DMS53 treated with DMSO at 0.1 percent for 48 hours (cell line): ENCODE measurements around the gene DOC2B.
"Not testable (repeated sequence)": the region's sequence is repeated elsewhere in the genome, so short reads cannot be mapped to it uniquely, and the experiment has no call there.

Experiments
- DNase-seq: peaks from one replicate; lab custom pipeline; 2025; ENCODE audit not compliant: unreplicated experiment; lab: John Stamatoyannopoulos, UW

DOC2B gene

GRCh38 chr17:146983-147761 lies 34.3 kb downstream of the DOC2B start:
- no peak for DNase-seq

DNA sequence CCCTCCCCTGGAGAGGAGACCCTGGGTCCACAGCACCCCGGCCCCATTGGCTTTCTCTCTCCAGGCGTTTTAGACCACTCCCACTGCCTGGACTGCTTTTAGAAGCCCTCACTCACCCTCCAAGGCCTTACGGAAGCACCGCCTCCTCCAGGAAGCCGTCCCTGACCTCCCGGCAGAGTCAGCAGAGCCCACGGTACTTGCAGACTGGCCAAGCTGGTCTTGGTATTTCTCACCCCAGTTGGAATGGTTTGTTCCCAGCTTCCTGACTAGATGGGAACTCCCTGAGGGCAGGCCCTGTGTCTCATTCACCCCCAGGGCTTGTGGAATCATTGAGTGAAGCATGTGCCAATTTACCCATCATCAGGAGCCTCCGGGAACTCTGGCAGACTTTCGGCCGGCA lies 34.9 kb downstream of the DOC2B start:
- no peak for DNase-seq

DNA sequence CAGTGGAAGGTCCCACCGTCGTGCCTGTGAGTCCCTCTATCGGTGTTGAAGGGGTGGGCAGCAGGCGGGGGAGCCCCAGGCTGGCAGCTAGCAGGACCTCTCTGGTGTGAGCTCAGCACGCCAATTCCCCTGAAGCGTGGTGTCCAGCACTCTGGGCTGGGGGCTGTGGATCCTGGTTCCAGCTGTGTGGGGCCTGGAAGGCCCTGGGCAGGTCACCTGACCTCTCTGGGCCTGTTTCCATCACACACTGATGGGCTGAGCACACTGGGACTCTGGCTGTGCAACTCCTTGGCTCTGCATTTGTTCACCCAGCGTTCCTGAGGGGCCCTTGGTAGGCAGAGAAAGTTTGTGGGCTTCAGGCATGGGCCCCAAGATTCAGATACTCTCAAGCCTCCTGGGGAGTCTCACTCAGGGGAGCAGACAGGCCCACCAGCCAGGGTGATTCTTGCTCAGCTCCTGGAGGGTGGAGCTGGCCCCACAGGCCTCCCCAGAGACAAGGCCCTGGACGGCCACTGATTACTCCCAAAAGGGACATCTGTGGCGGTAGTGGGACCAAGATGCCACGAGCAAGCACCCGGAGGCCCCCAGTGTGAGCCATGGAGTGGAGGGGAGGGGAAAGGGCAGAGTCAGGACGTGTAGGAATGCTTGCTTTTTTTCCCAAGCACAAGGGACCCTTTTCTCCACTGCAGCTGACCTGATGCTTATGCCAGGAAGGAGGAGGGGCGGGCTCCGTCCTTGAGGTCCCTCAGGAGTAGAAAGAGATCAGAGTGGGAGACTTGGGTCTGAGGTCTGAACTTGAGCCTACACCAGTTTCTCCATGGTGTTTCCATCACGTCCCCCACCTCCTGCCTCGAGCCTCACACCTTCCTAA lies 35.5 kb downstream of the DOC2B start:
- DNase-seq = no peak

DNA sequence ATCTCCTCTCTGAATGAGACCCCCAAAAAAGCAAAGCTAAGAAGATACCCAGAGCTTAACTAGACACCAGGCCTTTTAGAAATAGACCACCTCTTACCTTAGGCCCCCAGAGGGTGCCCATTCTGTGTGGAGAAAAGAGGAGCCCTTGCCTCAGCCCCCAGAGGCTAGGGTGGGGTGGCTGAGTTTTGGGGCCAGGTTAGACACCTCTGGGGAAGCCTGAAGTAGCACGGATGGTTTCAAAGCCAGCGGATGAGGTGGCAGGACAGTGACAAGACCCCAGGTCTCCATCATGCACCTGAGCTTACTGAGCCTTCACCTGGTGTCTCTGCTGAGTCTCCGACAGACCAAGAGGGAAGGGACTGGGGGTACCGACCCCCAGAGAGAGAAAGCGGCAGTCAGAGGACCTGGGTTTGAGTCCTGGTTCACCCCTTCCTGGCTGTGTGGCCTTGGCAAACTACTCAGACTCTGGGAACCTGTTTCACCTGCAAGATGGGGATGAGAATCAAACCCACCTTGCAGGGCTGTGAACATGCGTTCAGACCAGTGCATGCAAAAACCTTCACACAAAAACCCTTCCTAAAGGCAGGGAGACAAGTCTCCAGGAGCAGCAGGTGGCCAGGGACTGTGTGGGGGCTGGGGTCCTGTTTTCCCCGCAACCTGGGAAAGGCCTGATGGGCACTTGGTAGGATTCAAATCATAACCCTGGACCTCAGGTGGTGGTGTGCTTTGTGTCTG lies 36.3 kb downstream of the DOC2B start:
- DNase-seq = no peak

GRCh38 chr17:143785-144281 lies 37.6 kb downstream of the DOC2B start:
- DNase-seq = peak; percentile 26

GRCh38 chr17:142876-143784 lies 38.3 kb downstream of the DOC2B start:
- no peak for DNase-seq

- DNase-seq = no peak
Measured at GRCh38 chr17:142102-142661, 39.3 kb downstream of the DOC2B start.

DNA sequence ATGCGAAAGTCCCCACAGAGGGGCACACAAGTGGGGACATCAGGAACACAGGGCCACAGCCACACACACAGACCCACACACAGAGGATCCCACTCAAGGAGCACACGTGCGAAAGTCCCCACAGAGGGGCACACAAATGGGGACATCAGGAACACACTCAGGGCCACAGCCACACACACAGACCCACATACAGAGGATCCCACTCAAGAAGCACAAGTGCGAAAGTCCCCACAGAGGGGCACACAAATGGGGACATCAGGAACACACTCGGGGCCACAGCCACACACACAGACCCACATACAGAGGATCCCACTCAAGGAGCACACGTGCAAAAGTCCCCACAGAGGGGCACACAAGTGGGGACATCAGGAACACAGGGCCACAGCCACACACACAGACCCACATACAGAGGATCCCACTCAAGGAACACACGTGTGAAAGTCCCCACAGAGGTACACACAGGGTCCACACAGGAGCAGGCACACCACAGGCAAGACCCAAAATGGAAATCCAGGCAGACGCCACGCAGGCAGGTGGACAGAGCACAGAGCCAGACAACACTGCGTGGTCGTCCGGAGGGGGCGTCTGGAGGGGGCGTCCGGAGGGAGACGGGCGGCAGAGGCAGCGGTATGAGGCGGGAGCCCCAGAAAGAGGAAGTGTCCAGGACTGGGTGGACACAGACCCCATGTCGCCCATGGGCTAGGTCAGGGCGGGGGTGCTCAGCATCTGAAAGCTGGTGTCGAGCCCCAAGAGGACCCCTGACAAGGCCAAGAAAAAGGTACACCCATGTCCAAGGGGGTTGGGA lies 41.8 kb downstream of the DOC2B start:
- DNase-seq = not testable (repeated sequence)

DNA sequence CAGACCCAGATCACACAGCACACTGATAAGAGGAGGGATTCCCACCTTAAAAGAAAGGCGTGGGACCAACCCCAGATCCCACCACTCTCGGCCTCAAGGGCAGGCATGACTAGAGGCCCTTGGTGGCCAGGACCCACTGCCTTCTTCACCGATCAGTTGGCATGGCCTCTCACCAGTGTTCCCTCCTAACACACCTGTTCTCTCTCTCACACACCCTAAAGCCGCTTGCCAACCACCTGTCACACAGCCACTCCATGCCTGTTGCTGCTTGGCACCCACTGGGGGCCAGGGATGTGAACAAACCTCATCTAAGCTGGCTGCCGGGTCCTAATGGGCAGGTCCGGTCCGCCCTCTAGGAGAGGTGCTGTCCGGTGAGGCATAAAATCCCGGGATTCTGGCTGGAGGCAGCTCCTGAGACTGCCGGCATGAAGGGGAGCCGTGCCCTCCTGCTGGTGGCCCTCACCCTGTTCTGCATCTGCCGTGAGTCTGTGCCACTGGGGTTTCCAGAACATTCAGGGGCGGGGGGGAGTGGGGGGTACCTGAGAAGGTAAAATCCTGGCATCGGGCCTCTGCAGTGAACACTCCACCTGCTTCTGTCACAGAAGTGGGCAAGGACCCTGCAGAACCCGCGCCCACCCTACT lies 44.2 kb downstream of the DOC2B start, which contains the start of gene SCGB1C2:
SCGB1C2 (plus strand) TSS at position 404 of the 642 bp plus-strand sequence; CDS start at position 426, 22 bp downstream.
- DNase-seq = not testable (repeated sequence)

DNA sequence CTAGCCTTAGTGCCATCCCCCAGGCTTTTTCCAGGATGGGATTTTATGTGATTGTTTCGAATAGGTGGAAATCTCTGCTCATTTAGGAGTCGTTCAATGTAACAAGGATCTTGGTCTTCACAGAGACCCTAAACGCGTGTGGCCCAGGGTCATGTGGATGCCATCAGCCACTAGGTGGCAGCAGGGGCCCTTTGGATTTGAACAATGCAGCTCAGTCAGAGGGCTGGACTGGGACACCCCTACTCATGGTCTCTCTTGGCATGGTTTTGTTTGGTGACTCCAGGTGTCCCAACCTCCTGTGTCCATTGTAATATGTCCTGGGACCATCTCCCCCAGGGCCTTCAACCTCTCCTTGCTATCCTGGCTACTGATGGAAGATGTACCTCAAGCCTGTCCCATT lies 44.9 kb downstream of the DOC2B start:
- DNase-seq = not testable (repeated sequence)

- not testable (repeated sequence) for DNase-seq
Measured at GRCh38 chr17:135895-136294, 45.6 kb downstream of the DOC2B start.

- DNase-seq = not testable (repeated sequence)
Measured at GRCh38 chr17:135022-135421, 46.4 kb downstream of the DOC2B start.

DNA sequence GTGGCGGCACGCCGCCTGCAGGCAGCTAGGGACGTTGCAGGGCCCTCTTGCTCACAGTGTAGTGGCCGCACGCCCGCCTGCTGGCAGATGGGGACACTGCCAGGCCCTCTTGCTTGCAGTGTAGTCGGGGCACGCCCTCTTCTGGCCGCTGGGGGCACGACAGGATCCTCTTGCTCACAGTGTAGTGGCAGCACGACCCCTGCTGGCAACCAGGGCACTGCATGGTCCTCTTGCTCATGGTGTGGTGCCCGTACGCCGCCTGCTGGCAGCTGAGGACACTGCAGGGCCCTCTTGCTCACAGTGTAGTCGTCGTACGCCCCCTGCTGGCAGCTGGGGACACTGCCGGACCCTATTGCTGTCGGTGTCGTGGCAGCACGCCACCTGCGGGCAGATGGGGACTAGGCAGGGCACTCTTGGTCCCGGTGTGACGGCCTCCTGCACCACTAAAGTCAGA lies 47.1 kb downstream of the DOC2B start:
- DNase-seq = not testable (repeated sequence)

DNA sequence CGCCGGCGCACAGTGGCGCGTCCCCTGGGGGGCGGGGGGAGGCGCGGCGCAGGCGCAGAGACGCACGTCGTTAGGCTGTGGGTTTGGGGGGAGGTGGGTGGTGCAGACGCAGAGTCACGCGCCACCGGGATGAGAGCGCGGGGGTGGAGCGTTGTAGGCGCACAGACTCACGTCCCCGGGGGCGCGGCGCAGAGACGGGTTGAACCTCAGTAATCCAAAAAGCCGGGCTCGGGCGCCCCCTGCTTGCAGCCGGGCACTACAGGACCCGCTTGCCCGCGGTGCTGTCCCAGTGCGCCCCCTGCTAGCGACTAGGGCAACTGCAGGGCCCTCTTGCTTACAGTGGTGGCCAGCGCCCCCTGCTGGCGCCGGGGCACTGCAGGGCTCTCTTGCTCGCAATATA lies 47.5 kb downstream of the DOC2B start:
- DNase-seq = not testable (repeated sequence)

DNA sequence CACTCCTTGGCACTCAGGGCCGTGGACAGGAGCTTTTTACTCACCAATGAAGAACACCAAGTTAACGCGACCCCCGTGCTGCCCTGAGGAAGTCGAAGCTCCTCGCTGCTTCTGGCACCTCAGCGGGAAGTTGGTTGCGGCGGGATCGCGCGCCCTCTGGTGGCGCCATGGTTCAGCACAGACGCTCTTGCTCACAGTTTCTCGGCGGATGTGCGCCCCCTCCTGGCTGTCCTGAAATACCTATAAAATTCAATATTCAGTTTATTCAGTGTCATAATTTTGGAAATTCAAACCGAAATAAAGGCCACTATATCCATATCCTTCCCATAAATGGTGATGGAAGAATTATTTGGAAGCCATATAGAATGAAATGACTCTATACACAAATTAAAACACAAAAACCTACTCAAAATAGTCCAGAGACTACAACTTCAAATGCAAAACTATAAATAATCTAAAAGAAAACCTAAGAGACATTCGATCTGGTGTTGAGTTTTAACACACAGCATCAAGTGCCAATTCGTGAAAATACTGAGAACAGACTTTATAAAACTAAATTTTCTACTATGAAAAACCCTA lies 63.0 kb downstream of the DOC2B start:
- not testable (repeated sequence) for DNase-seq

GRCh38 chr17:113111-113510 lies 68.3 kb downstream of the DOC2B start:
- not testable (repeated sequence) for DNase-seq
